NCI-H748 treated with DMSO at 0.1 percent for 48 hours (cell line): Measurements from ENCODE around the gene THADA.

Experiments
- DNase-seq: peaks from one replicate; lab custom pipeline; 2025; lab: John Stamatoyannopoulos, UW

THADA gene

GRCh38 chr2:43509886-43510285 lies 86.0 kb downstream of the THADA start:
- DNase-seq: no peak

- DNase-seq: no peak
Measured at GRCh38 chr2:43508209-43508608, 87.6 kb downstream of the THADA start.

GRCh38 chr2:43507137-43507536 lies 88.7 kb downstream of the THADA start:
- DNase-seq: no peak

GRCh38 chr2:43495727-43496126 lies 100.1 kb downstream of the THADA start:
- DNase-seq: no peak

GRCh38 chr2:43493954-43494353 lies 101.9 kb downstream of the THADA start:
- DNase-seq: no peak

GRCh38 chr2:43491065-43491639 lies 104.7 kb downstream of the THADA start:
- no peak for DNase-seq

GRCh38 chr2:43490252-43490786 lies 105.5 kb downstream of the THADA start:
- no peak for DNase-seq

- DNase-seq: no peak
Measured at GRCh38 chr2:43488737-43489136, 107.1 kb downstream of the THADA start.

- no peak for DNase-seq
Measured at GRCh38 chr2:43486603-43487002, 109.2 kb downstream of the THADA start.

GRCh38 chr2:43484323-43484930 lies 111.4 kb downstream of the THADA start:
- DNase-seq: peak; percentile 43

- no peak for DNase-seq
Measured at GRCh38 chr2:43482961-43483360, 112.9 kb downstream of the THADA start.

GRCh38 chr2:43481927-43482542 lies 113.8 kb downstream of the THADA start:
- no peak for DNase-seq

- DNase-seq: no peak
Measured at GRCh38 chr2:43480874-43481273, 115.0 kb downstream of the THADA start.

GRCh38 chr2:43478412-43479086 lies 117.3 kb downstream of the THADA start:
- DNase-seq: no peak

- DNase-seq: no peak
Measured at GRCh38 chr2:43475922-43476321, 119.9 kb downstream of the THADA start.

GRCh38 chr2:43475137-43475846 lies 120.5 kb downstream of the THADA start:
- DNase-seq: no peak

GRCh38 chr2:43474273-43474672 lies 121.6 kb downstream of the THADA start:
- no peak for DNase-seq

- no peak for DNase-seq
Measured at GRCh38 chr2:43473767-43474166, 122.1 kb downstream of the THADA start.

GRCh38 chr2:43472527-43473194 lies 123.2 kb downstream of the THADA start:
- DNase-seq: peak; percentile 31

- DNase-seq: no peak
Measured at GRCh38 chr2:43469713-43470112, 126.1 kb downstream of the THADA start.

- DNase-seq: no peak
Measured at GRCh38 chr2:43469094-43469493, 126.7 kb downstream of the THADA start.

- DNase-seq: no peak
Measured at GRCh38 chr2:43467891-43468290, 127.9 kb downstream of the THADA start.
